ENCODE measurements around the gene TMEM184B. TPM values are rescaled to one million over a fixed set of nuclear protein-coding genes. Genes with fewer than 3 reads are reported as not detected.

Gene TMEM184B
- total RNA-seq, 2 donors from 2014 or later, result 58.8 to 61.6 TPM

- Histone ChIP-seq H3K27ac (peak overlapping the region; percentile 99), H3K9ac (ENCODE audit: low read depth in 2 of 2, low read length in 2 of 2) (peak overlapping the region; percentile 92 to 98), H3K9me3 (no peaks in the 10 kb centered on the region), H3K4me1 (no peaks in the 10 kb centered on the region), H3K36me3 (no peaks in the 10 kb centered on the region), H3K27me3 (no peaks in the 10 kb centered on the region), H3K4me3 (peak overlapping the region; percentile 94)
- intact Hi-C loops (cut with DNase I), result no loop called here
- TF ChIP-seq, protein P1, sequence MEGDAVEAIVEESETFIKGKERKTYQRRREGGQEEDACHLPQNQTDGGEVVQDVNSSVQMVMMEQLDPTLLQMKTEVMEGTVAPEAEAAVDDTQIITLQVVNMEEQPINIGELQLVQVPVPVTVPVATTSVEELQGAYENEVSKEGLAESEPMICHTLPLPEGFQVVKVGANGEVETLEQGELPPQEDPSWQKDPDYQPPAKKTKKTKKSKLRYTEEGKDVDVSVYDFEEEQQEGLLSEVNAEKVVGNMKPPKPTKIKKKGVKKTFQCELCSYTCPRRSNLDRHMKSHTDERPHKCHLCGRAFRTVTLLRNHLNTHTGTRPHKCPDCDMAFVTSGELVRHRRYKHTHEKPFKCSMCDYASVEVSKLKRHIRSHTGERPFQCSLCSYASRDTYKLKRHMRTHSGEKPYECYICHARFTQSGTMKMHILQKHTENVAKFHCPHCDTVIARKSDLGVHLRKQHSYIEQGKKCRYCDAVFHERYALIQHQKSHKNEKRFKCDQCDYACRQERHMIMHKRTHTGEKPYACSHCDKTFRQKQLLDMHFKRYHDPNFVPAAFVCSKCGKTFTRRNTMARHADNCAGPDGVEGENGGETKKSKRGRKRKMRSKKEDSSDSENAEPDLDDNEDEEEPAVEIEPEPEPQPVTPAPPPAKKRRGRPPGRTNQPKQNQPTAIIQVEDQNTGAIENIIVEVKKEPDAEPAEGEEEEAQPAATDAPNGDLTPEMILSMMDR (IDR thresholded peaks at IDR 0.05), result no peak
- DNase-seq, result no peak
Measured at GRCh38 chr22:38203855-38204514, 68.8 kb downstream of the TMEM184B start.

GRCh38 chr22:38203090-38203810 lies 69.6 kb downstream of the TMEM184B start:
- intact Hi-C loops (cut with DNase I), result no loop called here
- peak overlapping the region; percentile 99 for H3K27ac ChIP-seq
- TF ChIP-seq, protein P1 (IDR thresholded peaks at IDR 0.05), result no peak
- H3K36me3 ChIP-seq, result no peaks in the 10 kb centered on the region
- H3K27me3 ChIP-seq, result no peaks in the 10 kb centered on the region
- H3K4me3 ChIP-seq, result peak overlapping the region; percentile 94
- DNase-seq, result peak; percentile 83
- no peaks in the 10 kb centered on the region for H3K4me1 ChIP-seq
- no peaks in the 10 kb centered on the region for H3K9me3 ChIP-seq
- peak overlapping the region; percentile 92 to 98 for H3K9ac ChIP-seq (ENCODE audit: low read depth in 2 of 2, low read length in 2 of 2)

DNA sequence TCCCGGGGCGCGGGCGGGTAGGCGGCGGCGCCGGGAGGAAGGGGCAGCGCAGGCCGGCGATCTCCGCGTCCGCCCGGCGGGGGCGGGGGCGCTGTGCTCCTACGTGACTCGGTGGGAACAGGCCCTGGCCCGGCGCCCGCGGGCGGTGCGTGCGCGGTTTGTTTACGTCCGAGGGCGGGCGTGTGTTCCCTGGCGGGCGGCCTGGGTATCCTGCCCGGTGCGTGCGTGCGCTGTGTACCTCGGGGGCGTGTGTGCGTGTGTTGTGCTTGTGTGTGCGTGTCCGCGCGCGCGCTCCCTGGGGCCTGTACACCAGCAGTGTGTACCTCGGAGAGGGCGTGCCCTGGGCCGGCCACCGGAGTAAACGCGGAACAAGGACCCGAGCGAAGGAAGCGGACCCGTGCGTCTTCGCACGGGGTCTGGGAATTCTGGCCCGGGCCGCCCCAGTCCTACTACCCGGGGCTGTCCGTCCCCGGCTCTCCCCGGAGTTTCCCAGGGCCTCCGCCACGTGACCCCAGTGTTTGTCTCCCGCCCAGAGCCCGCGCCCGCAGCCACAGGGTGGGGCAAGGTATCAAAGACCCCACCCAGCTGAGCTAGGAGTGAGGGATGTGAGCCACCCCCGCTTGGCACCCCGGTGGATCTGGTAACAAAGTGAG lies 70.2 kb downstream of the TMEM184B start:
- H3K9me3 ChIP-seq, result no peaks in the 10 kb centered on the region
- peak overlapping the region; percentile 94 for H3K4me3 ChIP-seq
- peak overlapping the region; percentile 99 for H3K27ac ChIP-seq
- DNase-seq, result peak; percentile 91
- TF ChIP-seq, protein P1 (IDR thresholded peaks at IDR 0.05), result no peak
- H3K36me3 ChIP-seq, result no peaks in the 10 kb centered on the region
- H3K9ac ChIP-seq (ENCODE audit: low read depth in 2 of 2, low read length in 2 of 2), result peak overlapping the region; percentile 92 to 98
- no peaks in the 10 kb centered on the region for H3K4me1 ChIP-seq
- no peaks in the 10 kb centered on the region for H3K27me3 ChIP-seq
- intact Hi-C loops (cut with DNase I), result no loop called here

DNA sequence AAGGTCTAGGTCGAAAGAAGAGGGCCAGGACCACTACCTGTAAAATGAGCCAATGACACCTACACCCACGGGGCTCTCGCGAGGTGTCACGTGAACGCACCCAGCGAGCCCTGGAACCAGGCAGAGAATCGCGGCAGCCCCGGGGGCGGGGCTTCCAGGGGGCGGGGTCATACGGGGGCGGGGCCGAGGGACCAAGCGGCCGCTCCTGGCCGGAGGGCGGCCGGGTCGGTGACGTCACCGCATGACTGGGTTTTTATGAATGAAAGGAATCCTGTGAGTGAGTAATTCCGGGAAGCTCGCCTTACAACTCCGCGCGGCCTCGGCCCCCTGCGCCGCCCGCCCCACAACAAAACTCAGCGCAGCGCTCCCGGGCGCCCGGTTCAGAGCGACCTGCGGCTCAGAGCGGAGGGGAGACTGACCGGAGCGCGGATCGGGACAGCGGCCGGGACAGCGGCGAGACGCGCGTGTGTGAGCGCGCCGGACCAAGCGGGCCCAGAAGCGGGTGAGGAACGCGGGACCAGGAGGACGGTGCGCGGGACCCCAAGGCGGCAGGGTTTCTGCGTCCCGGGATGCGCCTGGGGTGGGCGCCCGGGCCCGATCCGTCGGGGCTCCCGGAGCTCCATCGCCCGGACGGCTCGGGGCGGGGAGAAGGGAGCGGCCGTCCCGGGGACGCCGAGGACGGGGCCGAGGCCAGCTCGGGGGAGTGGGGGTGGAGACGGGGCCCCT lies 70.9 kb downstream of the TMEM184B start, which contains the start of gene MAFF:
MAFF (plus strand) TSS at position 284 of the 726 bp plus-strand sequence. CDS start 11,860 bp downstream, outside the sequence.
- intact Hi-C loops (cut with DNase I), result no loop called here
- DNase-seq, result peak; percentile 98
- Histone ChIP-seq H3K9me3 (no peaks in the 10 kb centered on the region), H3K36me3 (no peaks in the 10 kb centered on the region), H3K4me1 (no peaks in the 10 kb centered on the region), H3K27ac (peak within 1 kb of the TSS; percentile 99), H3K27me3 (no peaks in the 10 kb centered on the region), H3K9ac (ENCODE audit: low read depth in 2 of 2, low read length in 2 of 2) (peak within 1 kb of the TSS; percentile 92 to 98), H3K4me3 (peak within 1 kb of the TSS; percentile 94)
- TF ChIP-seq, protein P1 (IDR thresholded peaks at IDR 0.05), result no peak

- DNase-seq, result no peak
- Histone ChIP-seq H3K27me3 (no peaks in the 10 kb centered on the region), H3K4me3 (peak overlapping the region; percentile 94), H3K27ac (peak overlapping the region; percentile 99), H3K9me3 (no peaks in the 10 kb centered on the region), H3K9ac (ENCODE audit: low read depth in 2 of 2, low read length in 2 of 2) (peak overlapping the region; percentile 38 to 81), H3K4me1 (no peaks in the 10 kb centered on the region), H3K36me3 (no peaks in the 10 kb centered on the region)
- TF ChIP-seq, protein P1 (IDR thresholded peaks at IDR 0.05), result no peak
- intact Hi-C loops (cut with DNase I), result no loop called here
Measured at GRCh38 chr22:38201371-38201710, 71.5 kb downstream of the TMEM184B start.
